ENCODE data around the gene PEX11A.

DNA sequence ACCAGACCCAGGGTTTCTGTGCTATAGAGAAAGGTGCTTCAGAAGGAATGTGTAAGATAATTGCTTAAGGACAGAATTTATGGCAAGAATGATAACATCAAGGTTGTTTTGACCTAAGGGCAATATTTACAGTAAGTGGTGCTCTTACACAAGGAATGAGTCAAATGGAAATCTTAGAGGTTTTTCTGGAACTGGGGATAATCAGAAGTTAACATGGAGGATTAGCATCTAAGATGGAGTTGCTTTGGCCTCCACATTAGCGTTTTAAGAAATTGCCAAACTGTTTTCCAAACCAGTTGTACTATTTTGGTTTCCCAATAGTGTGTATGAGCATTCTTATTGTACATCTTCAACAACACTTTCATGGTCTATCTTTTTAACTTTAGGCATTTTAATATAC lies 3.1 kb upstream of the PEX11A start:
- TF ChIP-seq, protein P1, sequence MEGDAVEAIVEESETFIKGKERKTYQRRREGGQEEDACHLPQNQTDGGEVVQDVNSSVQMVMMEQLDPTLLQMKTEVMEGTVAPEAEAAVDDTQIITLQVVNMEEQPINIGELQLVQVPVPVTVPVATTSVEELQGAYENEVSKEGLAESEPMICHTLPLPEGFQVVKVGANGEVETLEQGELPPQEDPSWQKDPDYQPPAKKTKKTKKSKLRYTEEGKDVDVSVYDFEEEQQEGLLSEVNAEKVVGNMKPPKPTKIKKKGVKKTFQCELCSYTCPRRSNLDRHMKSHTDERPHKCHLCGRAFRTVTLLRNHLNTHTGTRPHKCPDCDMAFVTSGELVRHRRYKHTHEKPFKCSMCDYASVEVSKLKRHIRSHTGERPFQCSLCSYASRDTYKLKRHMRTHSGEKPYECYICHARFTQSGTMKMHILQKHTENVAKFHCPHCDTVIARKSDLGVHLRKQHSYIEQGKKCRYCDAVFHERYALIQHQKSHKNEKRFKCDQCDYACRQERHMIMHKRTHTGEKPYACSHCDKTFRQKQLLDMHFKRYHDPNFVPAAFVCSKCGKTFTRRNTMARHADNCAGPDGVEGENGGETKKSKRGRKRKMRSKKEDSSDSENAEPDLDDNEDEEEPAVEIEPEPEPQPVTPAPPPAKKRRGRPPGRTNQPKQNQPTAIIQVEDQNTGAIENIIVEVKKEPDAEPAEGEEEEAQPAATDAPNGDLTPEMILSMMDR (IDR thresholded peaks at IDR 0.05) = no peak
- TF ChIP-seq POLR2A (IDR thresholded peaks at IDR 0.05) = no peak
